ENCODE data around the gene ENGASE.

Gene ENGASE

GRCh38 chr17:79088997-79089328 lies 14.3 kb downstream of the ENGASE start:
- Histone ChIP-seq H3K27me3 (ENCODE audit: low read length) (no peaks in the 10 kb centered on the region), H2AFZ (ENCODE audit: low read depth, low read length, severe bottlenecking) (no peak overlapping the region), H3K4me2 (ENCODE audit: low read depth, low read length, poor library complexity, severe bottlenecking) (no peak overlapping the region), H3F3A (ENCODE audit: insufficient read depth) (no peaks in the 10 kb centered on the region), H3K9me3 (ENCODE audit: insufficient read depth, low read length) (no peaks in the 10 kb centered on the region), H3K9ac (ENCODE audit: low read length) (no peak overlapping the region), H3K9me2 (replicated peaks; ENCODE audit: insufficient read depth, low read length) (no peaks in the 10 kb centered on the region), H3K4me3 (ENCODE audit: insufficient read depth, low read length, poor library complexity, severe bottlenecking) (no peak overlapping the region), H4K20me1 (ENCODE audit: low read depth, low read length) (no peaks in the 10 kb centered on the region), H3K79me2 (ENCODE audit: insufficient read depth, low read length) (no peaks in the 10 kb centered on the region), H3K36me3 (ENCODE audit: low read length) (no peaks in the 10 kb centered on the region), H3K27ac (ENCODE audit: low read depth, low read length) (no peak overlapping the region)
- TF ChIP-seq EZH2phosphoT487 (conservative IDR thresholded peaks at IDR 0.05; ENCODE audit: low read length): no peak
- TF ChIP-seq, protein P1, sequence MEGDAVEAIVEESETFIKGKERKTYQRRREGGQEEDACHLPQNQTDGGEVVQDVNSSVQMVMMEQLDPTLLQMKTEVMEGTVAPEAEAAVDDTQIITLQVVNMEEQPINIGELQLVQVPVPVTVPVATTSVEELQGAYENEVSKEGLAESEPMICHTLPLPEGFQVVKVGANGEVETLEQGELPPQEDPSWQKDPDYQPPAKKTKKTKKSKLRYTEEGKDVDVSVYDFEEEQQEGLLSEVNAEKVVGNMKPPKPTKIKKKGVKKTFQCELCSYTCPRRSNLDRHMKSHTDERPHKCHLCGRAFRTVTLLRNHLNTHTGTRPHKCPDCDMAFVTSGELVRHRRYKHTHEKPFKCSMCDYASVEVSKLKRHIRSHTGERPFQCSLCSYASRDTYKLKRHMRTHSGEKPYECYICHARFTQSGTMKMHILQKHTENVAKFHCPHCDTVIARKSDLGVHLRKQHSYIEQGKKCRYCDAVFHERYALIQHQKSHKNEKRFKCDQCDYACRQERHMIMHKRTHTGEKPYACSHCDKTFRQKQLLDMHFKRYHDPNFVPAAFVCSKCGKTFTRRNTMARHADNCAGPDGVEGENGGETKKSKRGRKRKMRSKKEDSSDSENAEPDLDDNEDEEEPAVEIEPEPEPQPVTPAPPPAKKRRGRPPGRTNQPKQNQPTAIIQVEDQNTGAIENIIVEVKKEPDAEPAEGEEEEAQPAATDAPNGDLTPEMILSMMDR (IDR thresholded peaks at IDR 0.05; ENCODE audit: insufficient read depth, low read length, poor library complexity, severe bottlenecking): no peak

DNA sequence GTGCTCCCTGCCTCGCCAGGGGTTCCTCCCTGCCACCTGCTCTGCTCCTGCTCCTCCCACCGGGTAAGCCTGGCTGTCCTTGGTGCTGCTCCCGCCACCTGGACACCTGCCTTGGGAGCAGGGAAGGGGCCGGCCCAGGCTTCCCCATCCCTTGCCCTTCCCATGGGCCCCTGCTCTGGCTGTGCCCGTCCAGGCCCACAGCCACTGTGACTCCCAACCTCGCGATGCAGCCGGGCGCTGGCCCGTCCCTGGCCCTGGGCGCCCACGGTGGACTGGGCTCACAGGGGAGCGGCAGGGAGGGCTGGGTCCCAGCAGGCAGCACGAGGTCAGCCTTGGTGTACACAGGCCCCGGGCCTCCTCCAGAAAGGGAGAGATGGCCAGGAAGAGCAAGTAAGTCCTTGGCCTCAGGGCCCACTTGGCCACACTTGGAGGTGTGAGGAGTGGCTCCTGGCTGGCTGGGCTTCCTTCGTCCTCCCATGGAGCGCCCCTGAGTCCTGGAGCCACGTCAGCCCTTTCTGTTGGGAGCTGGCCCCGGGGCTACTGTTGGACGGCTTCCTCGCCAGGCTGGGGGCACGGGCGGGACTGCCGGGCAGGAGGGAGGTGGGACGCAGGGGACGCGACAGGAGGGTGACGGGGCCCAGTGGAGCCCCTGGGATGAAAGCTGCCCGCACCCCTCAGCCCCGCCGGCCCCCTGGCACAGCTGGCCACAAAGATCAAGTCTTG lies 15.3 kb downstream of the ENGASE start:
- Histone ChIP-seq H3K4me2 (ENCODE audit: low read depth, low read length, poor library complexity, severe bottlenecking) (no peak overlapping the region), H3K9ac (ENCODE audit: low read length) (no peak overlapping the region), H3F3A (ENCODE audit: insufficient read depth) (no peaks in the 10 kb centered on the region), H3K27me3 (ENCODE audit: low read length) (no peaks in the 10 kb centered on the region), H3K9me2 (replicated peaks; ENCODE audit: insufficient read depth, low read length) (no peaks in the 10 kb centered on the region), H3K27ac (ENCODE audit: low read depth, low read length) (no peak overlapping the region), H3K36me3 (ENCODE audit: low read length) (no peaks in the 10 kb centered on the region), H2AFZ (ENCODE audit: low read depth, low read length, severe bottlenecking) (no peak overlapping the region), H3K9me3 (ENCODE audit: insufficient read depth, low read length) (no peaks in the 10 kb centered on the region), H3K4me3 (ENCODE audit: insufficient read depth, low read length, poor library complexity, severe bottlenecking) (no peak overlapping the region), H3K79me2 (ENCODE audit: insufficient read depth, low read length) (no peaks in the 10 kb centered on the region), H4K20me1 (ENCODE audit: low read depth, low read length) (no peaks in the 10 kb centered on the region)
- TF ChIP-seq, protein P1 (IDR thresholded peaks at IDR 0.05; ENCODE audit: insufficient read depth, low read length, poor library complexity, severe bottlenecking): no peak
- no peak for TF ChIP-seq EZH2phosphoT487 (conservative IDR thresholded peaks at IDR 0.05; ENCODE audit: low read length)

- Histone ChIP-seq H3K4me2 (ENCODE audit: low read depth, low read length, poor library complexity, severe bottlenecking) (no peak overlapping the region), H3K36me3 (ENCODE audit: low read length) (no peaks in the 10 kb centered on the region), H3K9ac (ENCODE audit: low read length) (no peak overlapping the region), H3F3A (ENCODE audit: insufficient read depth) (no peaks in the 10 kb centered on the region), H3K27me3 (ENCODE audit: low read length) (no peaks in the 10 kb centered on the region), H2AFZ (ENCODE audit: low read depth, low read length, severe bottlenecking) (no peak overlapping the region), H4K20me1 (ENCODE audit: low read depth, low read length) (no peaks in the 10 kb centered on the region), H3K4me3 (ENCODE audit: insufficient read depth, low read length, poor library complexity, severe bottlenecking) (no peak overlapping the region), H3K9me2 (replicated peaks; ENCODE audit: insufficient read depth, low read length) (no peaks in the 10 kb centered on the region), H3K27ac (ENCODE audit: low read depth, low read length) (no peak overlapping the region), H3K9me3 (ENCODE audit: insufficient read depth, low read length) (no peaks in the 10 kb centered on the region), H3K79me2 (ENCODE audit: insufficient read depth, low read length) (no peaks in the 10 kb centered on the region)
- no peak for TF ChIP-seq EZH2phosphoT487 (conservative IDR thresholded peaks at IDR 0.05; ENCODE audit: low read length)
- TF ChIP-seq, protein P1 (IDR thresholded peaks at IDR 0.05; ENCODE audit: insufficient read depth, low read length, poor library complexity, severe bottlenecking): no peak
These were observed 16.0 kb downstream of the ENGASE start for GRCh38 chr17:79090443-79091225.

Measured in SU-DHL-6 (cell line).